ENCODE results near the gene DCAKD. TPM values are rescaled to one million over a fixed set of nuclear protein-coding genes. Genes with fewer than 3 reads are reported as not detected.

The DCAKD gene
- total and polyA plus RNA-seq, 2 of the 8 experiments (the other 6 are each of a cell fraction or from before 2014, with no cell fraction given) = 35.6 to 52.9 TPM

DNA sequence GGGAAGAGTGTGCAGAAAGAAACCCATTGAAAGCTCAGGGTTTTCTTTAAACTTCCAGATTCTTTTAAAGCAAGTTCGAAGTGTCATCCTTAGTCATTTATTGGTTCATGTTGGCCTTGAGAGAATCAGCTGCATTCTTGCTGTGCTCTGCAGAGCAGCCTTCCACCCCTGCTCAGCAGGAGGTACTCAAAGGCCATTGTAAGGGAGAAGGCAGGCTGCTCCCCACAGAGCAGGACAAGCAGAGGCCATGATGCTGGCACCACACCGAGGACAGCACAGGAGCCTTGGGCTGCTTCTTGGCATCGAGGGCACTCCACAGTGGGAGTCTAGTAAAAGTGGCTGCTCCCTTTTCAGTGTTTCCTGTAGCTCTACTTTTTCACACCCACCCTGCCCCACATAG is 39.3 kb upstream of the DCAKD start:
- Histone ChIP-seq H3K27ac (ENCODE audit: low read depth, low read length) (no peak overlapping the region), H4K5ac (ENCODE audit: insufficient read length, low read depth, low read length) (no peak overlapping the region), H3K9ac (replicated peaks in 1 of 4; ENCODE audit: extremely low read depth in 1 of 4, low read depth in 3 of 4, low read length in 3 of 4) (no peak overlapping the region), H2AFZ (ENCODE audit: low read length) (no peak overlapping the region), H3K4me3 (ENCODE audit: extremely low read depth in 1 of 4, insufficient read depth in 2 of 4, low read depth in 3 of 4, low read length in 4 of 4) (no peak overlapping the region), H3K79me2 (ENCODE audit: control insufficient read depth in 1 of 2, insufficient read depth in 2 of 2, low read length in 2 of 2) (no peaks in the 10 kb centered on the region), H4K20me1 (replicated peaks in 1 of 2; ENCODE audit: control insufficient read depth in 1 of 2, insufficient read depth in 2 of 2, low read length in 2 of 2) (peaks cover 0 to 15% of the 10 kb centered on the region in 2 experiments), H3K56ac (replicated peaks; ENCODE audit: insufficient read length, low read depth, low read length) (no peak overlapping the region), H3K14ac (ENCODE audit: insufficient read length) (no peak overlapping the region), H2BK5ac (ENCODE audit: low read depth, low read length) (no peak overlapping the region), H3K36me3 (ENCODE audit: control insufficient read depth in 2 of 4, insufficient read depth in 4 of 4, low read length in 3 of 4) (peaks cover 21 to 66% (median 53%) of the 10 kb centered on the region in 4 experiments), H2BK20ac (ENCODE audit: low read length) (no peak overlapping the region), H2BK120ac (replicated peaks; ENCODE audit: low read depth, low read length) (no peak overlapping the region), H3K23ac (ENCODE audit: insufficient read length) (no peak overlapping the region), H3K79me1 (ENCODE audit: low read depth, low read length) (no peaks in the 10 kb centered on the region; the same call in 1 of the 2 replicates), H2BK12ac (ENCODE audit: low read depth, low read length) (no peak overlapping the region; the same call in 1 of the 2 replicates), H3K4me2 (ENCODE audit: insufficient read depth in 1 of 2, low read depth in 2 of 2, low read length in 2 of 2) (no peak overlapping the region), H3K4ac (replicated peaks; ENCODE audit: insufficient read length, low read depth, low read length) (no peak overlapping the region), H2AK5ac (ENCODE audit: low read depth, low read length) (no peak overlapping the region), H3K9me3 (ENCODE audit: insufficient read depth in 2 of 2, low read depth in 1 of 2, low read length in 1 of 2) (no peaks in the 10 kb centered on the region), H4K8ac (ENCODE audit: extremely low read depth, insufficient read depth, low read length) (no peak overlapping the region), H3K18ac (ENCODE audit: extremely low read depth, low read length) (no peak overlapping the region), H2BK15ac (ENCODE audit: low read length) (no peak overlapping the region), H3K27me3 (replicated peaks in 1 of 4; ENCODE audit: control insufficient read depth in 3 of 4, extremely low read depth in 1 of 4, insufficient read depth in 3 of 4, low read length in 3 of 4) (no peaks in the 10 kb centered on the region), H4K91ac (replicated peaks; ENCODE audit: insufficient read length, low read length) (no peak overlapping the region), H3K23me2 (ENCODE audit: low read depth, low read length) (no peaks in the 10 kb centered on the region; the same call in 1 of the 2 replicates), H3K4me1 (replicated peaks in 1 of 4; ENCODE audit: control insufficient read depth in 3 of 4, insufficient read depth in 4 of 4, low read length in 3 of 4) (peaks cover 0 to 7% (median 0%) of the 10 kb centered on the region in 4 experiments; a peak in 3 of 7 replicates)
- POLR2A ChIA-PET (ENCODE audit: partially characterized antibody) = interaction anchor here (0.8 to 2.0 kb wide), 6 partner anchors 9 to 58 kb away, joined by 3 to 8 read pairs (median 4); partner anchors contain the start of gene HEXIM1
- DNase-seq (ENCODE audit: low read depth in 1 of 2, low spot score in 2 of 2) (no peak), FAIRE-seq (no peak)
- 0 out of 2 replicates have a peak, but pooled peaks have one; percentile 42 for TF ChIP-seq TEAD4 (IDR thresholded peaks at IDR 0.05; ENCODE audit: low read depth, low read length)
- TF ChIP-seq CBX8 (IDR thresholded peaks at IDR 0.05; ENCODE audit: borderline replicate concordance, low read depth, low read length) = no peak
- WGBS, 2 experiments (ENCODE audit: extremely low coverage in 1 of 2, insufficient coverage in 1 of 2, insufficient read length in 1 of 2, insufficient replicate concordance in 2 of 2, low coverage in 1 of 2, low lambda C conversion rate in 2 of 2, missing lambda C conversion rate in 1 of 2) = 74% methylated on average over 3 of the region's 3 CpGs; no CpG with 5 or more reads in 1 of the 2 experiments
- CTCF ChIA-PET (ENCODE audit: partially characterized antibody) = interaction anchor here (0.8 to 1.4 kb wide), 4 partner anchors 14 to 170 kb away, joined by 3 to 5 read pairs (median 4); no protein-coding TSS in a partner anchor
